Endodermal cell (in vitro differentiated cells): Measurements from ENCODE around the gene MOCS3. TPM values are rescaled to one million over a fixed set of nuclear protein-coding genes. Genes with fewer than 3 reads are reported as not detected.

Experiments
- DNase-seq: peaks from one replicate; pipeline ENCODE4 v3.0.0-alpha.2; 2017
- H3K27ac ChIP-seq: 2 replicates; pipeline ENCODE4 v1.5.1; 2013; ENCODE audit warnings: mild to moderate bottlenecking, low read depth, low read length, moderate library complexity
- H3K27me3 ChIP-seq: 2 replicates; pipeline ENCODE4 v1.6.1; 2013; ENCODE audit warnings: mild to moderate bottlenecking, low read length, moderate library complexity; ENCODE audit not compliant: insufficient read depth, control insufficient read depth, poor library complexity, severe bottlenecking
- H3K36me3 ChIP-seq: 2 replicates; pipeline ENCODE4 v1.7.0; 2013; ENCODE audit warnings: mild to moderate bottlenecking, low read length, moderate library complexity; ENCODE audit not compliant: control insufficient read depth, insufficient read depth
- H3K4me1 ChIP-seq: one replicate; pipeline ENCODE4 v1.7.0; 2013; ENCODE audit warnings: low read length; ENCODE audit not compliant: control insufficient read depth, insufficient read depth
- H3K4me3 ChIP-seq: 2 replicates; pipeline ENCODE4 v1.5.1; 2013; ENCODE audit warnings: mild to moderate bottlenecking, low read length, moderate library complexity
- H3K9ac ChIP-seq: 2 replicates; pipeline ENCODE4 v1.6.1; 2013; ENCODE audit warnings: mild to moderate bottlenecking, low read length, moderate library complexity; ENCODE audit not compliant: poor library complexity, severe bottlenecking; ENCODE audit errors: extremely low read depth
- H3K9me3 ChIP-seq: 2 replicates; pipeline ENCODE4 v1.6.1; 2013; ENCODE audit warnings: mild to moderate bottlenecking, low read length, moderate library complexity; ENCODE audit not compliant: control insufficient read depth
- H3K27ac Mint-ChIP-seq: 2 replicates; pipeline ENCODE4 v1.8.0; 2020; ENCODE audit warnings: mixed read lengths
- H3K27me3 Mint-ChIP-seq: 2 replicates; pipeline ENCODE4 v1.8.0; 2021; ENCODE audit warnings: mild to moderate bottlenecking, mixed read lengths; ENCODE audit not compliant: insufficient read depth
- H3K36me3 Mint-ChIP-seq: 2 replicates; pipeline ENCODE4 v1.8.0; 2020; ENCODE audit warnings: low read depth, mixed read lengths
- H3K4me1 Mint-ChIP-seq: 2 replicates; pipeline ENCODE4 v1.8.0; 2020; ENCODE audit warnings: mixed read lengths
- H3K4me3 Mint-ChIP-seq: 2 replicates; pipeline ENCODE4 v1.8.0; 2020; ENCODE audit warnings: mild to moderate bottlenecking, moderate library complexity, mixed read lengths
- H3K9me3 Mint-ChIP-seq: 2 replicates; pipeline ENCODE4 v1.8.0; 2020; ENCODE audit warnings: mild to moderate bottlenecking, mixed read lengths
- CTCF ChIP-seq: fragments of 200-600 bp; sonication (generic); conservative IDR thresholded peaks from 2 replicates; pipeline ENCODE4 v1.5.0; 2021; ENCODE audit warnings: antibody characterized with exemption, mild to moderate bottlenecking
- WGBS, 2 experiments: methylation state at CpG; one replicate each; pipeline versions ENCODE4 v1.1.5 to v1.1.7; 2013; ENCODE audit warnings: missing lambda C conversion rate in 2 of 2, mixed read lengths in 1 of 2; ENCODE audit not compliant: insufficient coverage in 1 of 2, insufficient read length in 1 of 2; 5-methylcytosine and 5-hydroxymethylcytosine counted together
- total RNA-seq, 2 donors: library from RNA; stranded (reverse); fragmentation: NEBNext Ultra II Directional in 1 of 2; extraction: Animal tissue kit (Norgen Biotek cat#: 25700) in 1 of 2; gene quantifications; 2 replicates in 1 of 2; 3 replicates in 1 of 2; pipeline ENCODE4 v1.2.1, GENCODE V29; 2021

Gene MOCS3
- total RNA-seq, 2 donors from 2014 or later: 4.7 to 5.5 TPM

DNA sequence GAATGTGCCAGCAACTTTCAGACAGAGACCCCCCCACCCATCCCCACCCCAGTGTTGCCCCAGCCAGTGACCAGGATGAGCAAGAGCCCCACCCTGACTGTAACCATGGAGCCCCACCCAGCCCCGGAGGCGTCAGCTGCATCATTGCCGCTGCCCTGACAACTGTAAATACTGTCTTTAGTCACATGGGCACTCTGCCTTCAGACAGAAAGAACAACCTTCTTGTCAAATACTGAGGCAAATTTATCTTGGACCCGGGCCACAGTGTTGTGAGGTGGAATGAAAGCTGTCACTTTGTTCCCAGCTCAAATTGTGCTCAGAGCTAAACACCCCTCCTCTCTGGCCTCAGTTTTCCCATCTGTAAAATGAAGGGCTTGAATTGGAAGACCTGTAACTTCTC lies 23.7 kb downstream of the MOCS3 start:
- no peak for DNase-seq
- no peak for TF ChIP-seq CTCF
- Histone ChIP-seq H3K9ac (no peak overlapping the region), H3K4me3 (no peak overlapping the region), H3K27ac (no peak overlapping the region), H3K27me3 (no peaks in the 10 kb centered on the region), H3K9me3 (no peaks in the 10 kb centered on the region), H3K4me1 (no peaks in the 10 kb centered on the region), H3K36me3 (no peaks in the 10 kb centered on the region)
- H3K9me3 Mint-ChIP-seq: peaks cover 2% of the 10 kb centered on the region
- peaks cover 2% of the 10 kb centered on the region for H3K4me1 Mint-ChIP-seq
- WGBS, 2 experiments: 79 to 87% methylated on average over 3 to 4 of the region's 4 CpGs
- no peak overlapping the region for H3K27ac Mint-ChIP-seq
- H3K36me3 Mint-ChIP-seq: no peaks in the 10 kb centered on the region
- peaks cover 7% of the 10 kb centered on the region for H3K27me3 Mint-ChIP-seq
- no peak overlapping the region for H3K4me3 Mint-ChIP-seq

DNA sequence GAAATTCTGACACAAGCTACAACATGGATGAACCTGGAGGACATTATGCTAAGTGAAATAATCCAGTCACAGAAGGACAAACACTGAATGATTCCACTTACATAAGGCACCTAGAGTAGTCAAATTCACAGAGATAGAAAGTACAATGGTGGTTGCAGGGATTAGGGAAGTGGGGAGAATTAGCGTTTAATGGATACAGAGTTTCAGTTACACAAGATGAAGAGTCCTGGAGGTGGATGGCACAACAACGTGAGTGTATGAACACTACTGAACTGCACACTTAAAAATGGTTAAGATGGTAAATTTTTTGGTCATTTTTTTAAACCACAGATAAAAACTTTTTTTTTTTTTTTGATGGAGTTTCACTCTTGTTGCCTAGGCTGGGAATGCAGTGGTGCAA lies 24.7 kb downstream of the MOCS3 start:
- WGBS, 2 experiments: 89% methylated on average over 2 of the region's 2 CpGs
- Mint-ChIP-seq H3K9me3 (peaks cover 2% of the 10 kb centered on the region), H3K27me3 (peaks cover 5% of the 10 kb centered on the region), H3K36me3 (no peaks in the 10 kb centered on the region), H3K27ac (no peak overlapping the region), H3K4me3 (no peak overlapping the region), H3K4me1 (peaks cover 5% of the 10 kb centered on the region)
- Histone ChIP-seq H3K9ac (no peak overlapping the region), H3K4me1 (no peaks in the 10 kb centered on the region), H3K27me3 (no peaks in the 10 kb centered on the region), H3K9me3 (no peaks in the 10 kb centered on the region), H3K27ac (no peak overlapping the region), H3K36me3 (no peaks in the 10 kb centered on the region), H3K4me3 (no peak overlapping the region)
- DNase-seq: no peak
- no peak for TF ChIP-seq CTCF

DNA sequence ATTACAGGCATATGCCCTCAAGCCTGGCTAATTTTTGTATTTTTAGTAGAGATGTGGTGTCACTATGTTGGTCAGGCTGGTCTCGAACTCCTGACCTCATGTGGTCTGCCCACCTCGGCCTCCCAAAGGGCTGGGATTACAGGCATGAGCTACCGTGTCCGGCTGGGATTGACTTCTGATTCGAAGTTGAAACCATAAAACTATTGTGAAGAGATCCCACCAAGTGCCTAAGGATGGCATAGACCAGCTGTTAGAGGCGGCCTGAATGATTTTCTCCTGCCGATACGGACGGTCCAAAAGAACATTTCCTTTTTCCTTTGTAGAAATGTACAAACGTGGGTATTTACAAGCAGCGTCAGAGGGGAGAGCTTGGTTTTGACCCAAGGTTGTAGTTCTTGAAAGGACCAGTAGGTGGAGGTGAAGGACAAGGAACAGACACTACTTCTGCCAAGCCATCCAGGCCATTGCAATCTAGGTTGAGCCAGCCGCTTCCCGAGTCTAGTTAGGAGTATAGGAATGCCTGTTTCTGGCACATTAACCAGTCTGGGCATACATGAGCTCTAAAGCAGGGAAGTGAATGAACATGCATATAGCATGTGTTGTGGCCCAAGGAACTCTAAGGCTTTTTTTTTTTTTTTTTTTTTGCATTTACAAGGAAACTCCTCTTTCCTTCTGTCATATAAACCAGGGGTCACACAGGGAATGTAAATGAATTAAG lies 29.0 kb downstream of the MOCS3 start:
- Mint-ChIP-seq H3K27me3 (no peaks in the 10 kb centered on the region), H3K4me1 (peaks cover 11% of the 10 kb centered on the region), H3K27ac (no peak overlapping the region), H3K36me3 (no peaks in the 10 kb centered on the region), H3K9me3 (peaks cover 2% of the 10 kb centered on the region), H3K4me3 (no peak overlapping the region)
- Histone ChIP-seq H3K27ac (no peak overlapping the region), H3K4me1 (no peaks in the 10 kb centered on the region), H3K9ac (no peak overlapping the region), H3K4me3 (no peak overlapping the region), H3K9me3 (no peaks in the 10 kb centered on the region), H3K36me3 (no peaks in the 10 kb centered on the region), H3K27me3 (no peaks in the 10 kb centered on the region)
- 32 to 37% methylated on average over 11 to 13 of the region's 13 CpGs for WGBS, 2 experiments
- TF ChIP-seq CTCF: peak; percentile 90
- DNase-seq: peak; percentile 92
